ENCODE measurements around the gene KREMEN2. TPM values are rescaled to one million over a fixed set of nuclear protein-coding genes. Genes with fewer than 3 reads are reported as not detected.
A peak's percentile ranks its signal among the peaks of the same experiment; 100 is the strongest.

The KREMEN2 gene
- total and polyA plus RNA-seq, 9 of the 15 experiments (the other 6 are each of a cell fraction or from before 2014, with no cell fraction given), result 0.04 to 7.7 (median 1.5) TPM; not detected in 1

DNA sequence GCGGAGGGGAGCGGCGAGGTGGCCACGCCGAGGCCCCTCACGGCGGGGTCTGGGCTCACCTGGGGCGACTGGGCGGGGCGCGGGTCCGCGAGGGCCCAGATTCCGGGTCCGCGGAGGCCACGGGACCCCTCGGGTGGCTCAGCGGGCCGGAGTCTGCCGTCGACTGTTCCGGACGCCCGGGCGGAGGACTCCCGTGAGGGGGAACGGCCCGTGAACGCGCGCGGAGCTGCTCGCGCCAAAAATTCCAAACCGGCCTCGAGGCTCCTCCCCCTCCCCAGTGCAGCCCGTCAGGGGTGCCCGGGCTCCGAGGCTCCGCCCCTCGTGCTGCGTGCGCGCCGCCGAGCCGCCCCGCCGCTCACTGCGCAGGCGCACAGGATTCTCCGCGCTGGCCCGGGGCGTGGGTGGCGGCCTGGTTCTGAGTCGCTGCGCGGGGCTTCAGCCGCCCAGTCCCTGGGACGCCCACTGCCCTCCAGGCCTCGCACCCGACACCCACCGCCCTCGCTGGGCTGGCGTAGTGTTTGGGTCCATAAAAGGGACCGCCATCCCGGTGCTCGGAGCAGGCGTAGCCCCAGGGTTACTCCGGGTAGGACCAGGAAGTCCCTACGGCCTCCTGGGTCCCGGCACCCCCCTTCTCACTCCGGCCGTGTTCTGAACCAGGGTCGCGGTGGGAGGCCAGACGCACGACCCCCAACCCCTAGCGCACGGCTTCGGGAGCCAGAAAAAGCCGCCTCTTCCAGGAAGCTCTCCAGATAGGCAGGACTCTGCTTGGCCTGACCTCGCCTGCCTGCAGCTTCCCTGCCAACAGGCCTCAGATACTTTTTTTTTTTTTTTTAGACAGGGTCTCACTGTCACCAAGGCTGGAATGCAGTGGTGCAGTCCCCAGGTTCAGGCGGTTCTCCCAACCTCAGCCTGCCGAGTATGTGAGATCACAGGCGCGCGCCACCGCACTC, 16.4 kb downstream of the KREMEN2 start, which contains the start of gene PKMYT1 (continued):
- TF ChIP-seq, protein P1, sequence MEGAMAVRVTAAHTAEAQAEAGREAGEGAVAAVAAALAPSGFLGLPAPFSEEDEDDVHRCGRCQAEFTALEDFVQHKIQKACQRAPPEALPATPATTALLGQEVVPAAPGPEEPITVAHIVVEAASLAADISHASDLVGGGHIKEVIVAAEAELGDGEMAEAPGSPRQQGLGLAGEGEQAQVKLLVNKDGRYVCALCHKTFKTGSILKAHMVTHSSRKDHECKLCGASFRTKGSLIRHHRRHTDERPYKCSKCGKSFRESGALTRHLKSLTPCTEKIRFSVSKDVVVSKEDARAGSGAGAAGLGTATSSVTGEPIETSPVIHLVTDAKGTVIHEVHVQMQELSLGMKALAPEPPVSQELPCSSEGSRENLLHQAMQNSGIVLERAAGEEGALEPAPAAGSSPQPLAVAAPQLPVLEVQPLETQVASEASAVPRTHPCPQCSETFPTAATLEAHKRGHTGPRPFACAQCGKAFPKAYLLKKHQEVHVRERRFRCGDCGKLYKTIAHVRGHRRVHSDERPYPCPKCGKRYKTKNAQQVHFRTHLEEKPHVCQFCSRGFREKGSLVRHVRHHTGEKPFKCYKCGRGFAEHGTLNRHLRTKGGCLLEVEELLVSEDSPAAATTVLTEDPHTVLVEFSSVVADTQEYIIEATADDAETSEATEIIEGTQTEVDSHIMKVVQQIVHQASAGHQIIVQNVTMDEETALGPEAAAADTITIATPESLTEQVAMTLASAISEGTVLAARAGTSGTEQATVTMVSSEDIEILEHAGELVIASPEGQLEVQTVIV (CRISPR knock-in tag; IDR thresholded peaks at IDR 0.05; ENCODE audit: borderline replicate concordance), result no peak
- TF ChIP-seq ARID2 (IDR thresholded peaks at IDR 0.05) (no peak), RBM22 (IDR thresholded peaks at IDR 0.05; ENCODE audit: low read depth, low read length, poor library complexity, severe bottlenecking) (peak; percentile 69), SNRNP70 (optimal IDR thresholded peaks at IDR 0.05; ENCODE audit: low read depth, low read length) (no peak), RBBP5 (IDR thresholded peaks at IDR 0.05; ENCODE audit: borderline replicate concordance, insufficient read depth, low read length, poor library complexity, severe bottlenecking) (peak; percentile 10), ZNF24 (IDR thresholded peaks at IDR 0.05) (no peak; the same call in 1 of the 2 replicates), ESRRB (CRISPR knock-in tag; IDR thresholded peaks at IDR 0.05; ENCODE audit: borderline replicate concordance) (no peak), NONO (IDR thresholded peaks at IDR 0.05; ENCODE audit: low read depth in 2 of 2, low read length in 1 of 2) (peak in 1 of 2 experiments; percentile 58; a peak in 1 of 4 replicates), GABPB1 (CRISPR knock-in tag; IDR thresholded peaks at IDR 0.05) (peak; percentile 42; the same call in 1 of the 2 replicates), ZNF41 (CRISPR knock-in tag; conservative IDR thresholded peaks at IDR 0.05) (no peak), SRSF9 (IDR thresholded peaks at IDR 0.05; ENCODE audit: borderline replicate concordance, low read depth, low read length) (no peak), PPARD (CRISPR knock-in tag; IDR thresholded peaks at IDR 0.05) (no peak), KLF10 (CRISPR knock-in tag; IDR thresholded peaks at IDR 0.05) (no peak), ATF1 (CRISPR knock-in tag; IDR thresholded peaks at IDR 0.05) (no peak), ATF1 (tag; IDR thresholded peaks at IDR 0.05) (no peak)
- TF ChIP-seq, protein P2, sequence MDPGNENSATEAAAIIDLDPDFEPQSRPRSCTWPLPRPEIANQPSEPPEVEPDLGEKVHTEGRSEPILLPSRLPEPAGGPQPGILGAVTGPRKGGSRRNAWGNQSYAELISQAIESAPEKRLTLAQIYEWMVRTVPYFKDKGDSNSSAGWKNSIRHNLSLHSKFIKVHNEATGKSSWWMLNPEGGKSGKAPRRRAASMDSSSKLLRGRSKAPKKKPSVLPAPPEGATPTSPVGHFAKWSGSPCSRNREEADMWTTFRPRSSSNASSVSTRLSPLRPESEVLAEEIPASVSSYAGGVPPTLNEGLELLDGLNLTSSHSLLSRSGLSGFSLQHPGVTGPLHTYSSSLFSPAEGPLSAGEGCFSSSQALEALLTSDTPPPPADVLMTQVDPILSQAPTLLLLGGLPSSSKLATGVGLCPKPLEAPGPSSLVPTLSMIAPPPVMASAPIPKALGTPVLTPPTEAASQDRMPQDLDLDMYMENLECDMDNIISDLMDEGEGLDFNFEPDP (CRISPR knock-in tag; IDR thresholded peaks at IDR 0.05), result no peak
- TF ChIP-seq, protein P3, sequence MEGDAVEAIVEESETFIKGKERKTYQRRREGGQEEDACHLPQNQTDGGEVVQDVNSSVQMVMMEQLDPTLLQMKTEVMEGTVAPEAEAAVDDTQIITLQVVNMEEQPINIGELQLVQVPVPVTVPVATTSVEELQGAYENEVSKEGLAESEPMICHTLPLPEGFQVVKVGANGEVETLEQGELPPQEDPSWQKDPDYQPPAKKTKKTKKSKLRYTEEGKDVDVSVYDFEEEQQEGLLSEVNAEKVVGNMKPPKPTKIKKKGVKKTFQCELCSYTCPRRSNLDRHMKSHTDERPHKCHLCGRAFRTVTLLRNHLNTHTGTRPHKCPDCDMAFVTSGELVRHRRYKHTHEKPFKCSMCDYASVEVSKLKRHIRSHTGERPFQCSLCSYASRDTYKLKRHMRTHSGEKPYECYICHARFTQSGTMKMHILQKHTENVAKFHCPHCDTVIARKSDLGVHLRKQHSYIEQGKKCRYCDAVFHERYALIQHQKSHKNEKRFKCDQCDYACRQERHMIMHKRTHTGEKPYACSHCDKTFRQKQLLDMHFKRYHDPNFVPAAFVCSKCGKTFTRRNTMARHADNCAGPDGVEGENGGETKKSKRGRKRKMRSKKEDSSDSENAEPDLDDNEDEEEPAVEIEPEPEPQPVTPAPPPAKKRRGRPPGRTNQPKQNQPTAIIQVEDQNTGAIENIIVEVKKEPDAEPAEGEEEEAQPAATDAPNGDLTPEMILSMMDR (IDR thresholded peaks at IDR 0.05 in 2 of 3, conservative IDR thresholded peaks at IDR 0.05 in 1 of 3; ENCODE audit: insufficient read depth in 2 of 3, low read depth in 1 of 3, low read length in 3 of 3), result no peak

Data from K562 (cell line).